Suprapubic skin (tissue), 4 donors: Measurements from ENCODE around the gene DHX9.

Source experiments
- POLR2A ChIP-seq, 2 donors: fragments of 450-650 bp; IDR thresholded peaks; one replicate each; pipeline ENCODE4 v1.6.1; 2017; ENCODE audit warnings: antibody characterized with exemption in 2 of 2, mild to moderate bottlenecking in 2 of 2, moderate library complexity in 2 of 2
- POLR2AphosphoS5 ChIP-seq, 3 donors: sonication (generic); formaldehyde crosslinking; IDR thresholded peaks; one replicate each; pipeline ENCODE4 v1.6.1; 2017; ENCODE audit warnings: antibody characterized with exemption in 3 of 3
- TF ChIP-seq, protein P1 (sequence below), 2 donors: fragments of 200-600 bp in 1 of 2; fragments of 450-650 bp in 1 of 2; sonication (generic) in 1 of 2; IDR thresholded peaks; one replicate each; pipeline ENCODE4 v1.5.1; 2016 to 2019; ENCODE audit warnings: antibody characterized with exemption in 2 of 2, mild to moderate bottlenecking in 1 of 2, moderate library complexity in 1 of 2

DNA sequence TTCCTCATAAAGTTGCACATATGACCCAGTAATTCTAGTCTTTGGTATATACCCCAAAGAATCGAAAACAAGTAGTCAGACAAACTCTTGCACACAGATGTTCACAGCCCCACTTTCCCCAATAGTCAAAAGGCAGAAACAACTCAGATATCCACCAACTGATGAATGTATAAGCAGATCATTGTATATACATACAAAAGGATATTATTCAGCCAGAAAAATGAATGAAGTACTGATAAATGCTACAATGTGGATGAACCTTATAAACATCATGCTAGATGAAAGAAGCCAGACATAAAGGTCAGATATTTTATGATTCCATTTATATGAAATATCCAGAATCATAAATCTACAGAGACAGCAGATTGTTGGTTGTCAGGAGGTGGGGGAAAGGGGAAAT lies 86.5 kb downstream of the DHX9 start:
- TF ChIP-seq POLR2AphosphoS5 (IDR thresholded peaks at IDR 0.05) (no peak), POLR2A (IDR thresholded peaks at IDR 0.05) (no peak)
- TF ChIP-seq, protein P1, sequence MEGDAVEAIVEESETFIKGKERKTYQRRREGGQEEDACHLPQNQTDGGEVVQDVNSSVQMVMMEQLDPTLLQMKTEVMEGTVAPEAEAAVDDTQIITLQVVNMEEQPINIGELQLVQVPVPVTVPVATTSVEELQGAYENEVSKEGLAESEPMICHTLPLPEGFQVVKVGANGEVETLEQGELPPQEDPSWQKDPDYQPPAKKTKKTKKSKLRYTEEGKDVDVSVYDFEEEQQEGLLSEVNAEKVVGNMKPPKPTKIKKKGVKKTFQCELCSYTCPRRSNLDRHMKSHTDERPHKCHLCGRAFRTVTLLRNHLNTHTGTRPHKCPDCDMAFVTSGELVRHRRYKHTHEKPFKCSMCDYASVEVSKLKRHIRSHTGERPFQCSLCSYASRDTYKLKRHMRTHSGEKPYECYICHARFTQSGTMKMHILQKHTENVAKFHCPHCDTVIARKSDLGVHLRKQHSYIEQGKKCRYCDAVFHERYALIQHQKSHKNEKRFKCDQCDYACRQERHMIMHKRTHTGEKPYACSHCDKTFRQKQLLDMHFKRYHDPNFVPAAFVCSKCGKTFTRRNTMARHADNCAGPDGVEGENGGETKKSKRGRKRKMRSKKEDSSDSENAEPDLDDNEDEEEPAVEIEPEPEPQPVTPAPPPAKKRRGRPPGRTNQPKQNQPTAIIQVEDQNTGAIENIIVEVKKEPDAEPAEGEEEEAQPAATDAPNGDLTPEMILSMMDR (IDR thresholded peaks at IDR 0.05) = no peak
